ENCODE results near the gene TMX1. TPM values are rescaled to one million over a fixed set of nuclear protein-coding genes. Genes with fewer than 3 reads are reported as not detected.

Gene TMX1
- total and polyA plus RNA-seq, 10 of the 15 experiments (the other 5 are each of a cell fraction or from before 2014, with no cell fraction given): 29.1 to 152 (median 52.0) TPM

DNA sequence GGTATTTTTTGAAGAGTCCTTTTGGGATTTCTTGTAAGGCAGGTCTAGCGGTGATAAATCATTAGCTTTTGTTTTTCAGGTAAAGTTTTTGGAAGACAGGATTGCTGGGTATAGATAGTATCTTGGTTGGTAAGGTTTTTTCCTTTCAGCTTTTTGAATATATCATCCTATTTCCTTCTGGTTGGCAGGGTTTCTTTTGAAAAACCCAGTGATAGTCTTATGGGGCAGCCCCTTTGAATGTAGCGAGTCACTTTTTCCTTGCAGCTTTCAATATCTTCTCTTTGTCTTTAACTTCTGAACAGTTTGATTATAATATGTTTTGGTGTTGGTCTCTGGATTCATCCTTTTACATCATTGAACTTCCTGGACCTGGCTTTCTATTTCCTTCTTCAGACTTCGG, 20.2 kb downstream of the TMX1 start:
- no peaks in the 10 kb centered on the region for H3K27me3 ChIP-seq (replicated peaks in 1 of 2; ENCODE audit: control insufficient read depth in 2 of 2, insufficient read depth in 2 of 2, low read length in 1 of 2)
- H4K20me1 ChIP-seq (ENCODE audit: control insufficient read depth, insufficient read depth): no peaks in the 10 kb centered on the region
- FAIRE-seq (no peak), ATAC-seq (no peak), DNase-seq (ENCODE audit: low read depth, low spot score) (no peak)
- no peak overlapping the region for H3K4me2 ChIP-seq (ENCODE audit: control insufficient read depth, insufficient read depth)
- no TSS peak for BruUV-seq (replicated peaks)
- H2AFZ ChIP-seq (ENCODE audit: control insufficient read depth, low read depth, low read length): no peak overlapping the region
- no peak overlapping the region for H3K4me3 ChIP-seq
- WGBS (ENCODE audit: insufficient coverage, insufficient replicate concordance, low lambda C conversion rate, missing lambda C conversion rate): 98% methylated on average over 3 of the region's 3 CpGs
- no peaks in the 10 kb centered on the region; the same call in 1 of the 2 replicates for H3K79me2 ChIP-seq (ENCODE audit: control insufficient read depth, insufficient read depth, low read length)
- ChIA-PET CTCF (interaction anchor here (1.1 to 1.2 kb wide), 2 partner anchors 102 to 519 kb away, joined by 3 to 4 read pairs; no protein-coding TSS in a partner anchor), POLR2A (no interaction called here), RAD21 (ENCODE audit: unreplicated experiment) (no interaction called here), SMC1A (ENCODE audit: uncharacterized antibody, unreplicated experiment) (no interaction called here)
- H3K36me3 ChIP-seq (ENCODE audit: control insufficient read depth in 2 of 2, insufficient read depth in 2 of 2, low read length in 1 of 2): peaks cover 0 to 14% of the 10 kb centered on the region in 2 experiments; a peak in 2 of 4 replicates
- no peaks in the 10 kb centered on the region for H3K4me1 ChIP-seq (ENCODE audit: control insufficient read depth, insufficient read depth, low read length)
- no peak overlapping the region for H3K27ac ChIP-seq (ENCODE audit: control insufficient read depth, insufficient read depth)
- TF ChIP-seq, protein P1, sequence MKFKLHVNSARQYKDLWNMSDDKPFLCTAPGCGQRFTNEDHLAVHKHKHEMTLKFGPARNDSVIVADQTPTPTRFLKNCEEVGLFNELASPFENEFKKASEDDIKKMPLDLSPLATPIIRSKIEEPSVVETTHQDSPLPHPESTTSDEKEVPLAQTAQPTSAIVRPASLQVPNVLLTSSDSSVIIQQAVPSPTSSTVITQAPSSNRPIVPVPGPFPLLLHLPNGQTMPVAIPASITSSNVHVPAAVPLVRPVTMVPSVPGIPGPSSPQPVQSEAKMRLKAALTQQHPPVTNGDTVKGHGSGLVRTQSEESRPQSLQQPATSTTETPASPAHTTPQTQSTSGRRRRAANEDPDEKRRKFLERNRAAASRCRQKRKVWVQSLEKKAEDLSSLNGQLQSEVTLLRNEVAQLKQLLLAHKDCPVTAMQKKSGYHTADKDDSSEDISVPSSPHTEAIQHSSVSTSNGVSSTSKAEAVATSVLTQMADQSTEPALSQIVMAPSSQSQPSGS (IDR thresholded peaks at IDR 0.05; ENCODE audit: low read length): no peak
- TF ChIP-seq ZNF207 (IDR thresholded peaks at IDR 0.05; ENCODE audit: borderline replicate concordance): no peak
- TF ChIP-seq HDAC2 (IDR thresholded peaks at IDR 0.05): no peak
- no peak for TF ChIP-seq IKZF2 (IDR thresholded peaks at IDR 0.05)
- TF ChIP-seq SMAD1 (IDR thresholded peaks at IDR 0.05; ENCODE audit: low read depth, partially characterized antibody): no peak
- no peak for TF ChIP-seq KDM1A (IDR thresholded peaks at IDR 0.05; ENCODE audit: borderline replicate concordance)
- TF ChIP-seq TAF1 (IDR thresholded peaks at IDR 0.05; ENCODE audit: borderline replicate concordance, low read depth, low read length): no peak
- TF ChIP-seq POU2F2 (IDR thresholded peaks at IDR 0.05; ENCODE audit: borderline replicate concordance, low read depth, low read length): no peak
- no peak for TF ChIP-seq CREB1 (IDR thresholded peaks at IDR 0.05; ENCODE audit: low read depth)
- no peak for TF ChIP-seq E2F4 (IDR thresholded peaks at IDR 0.05; ENCODE audit: low read depth, low read length)
- no peak for TF ChIP-seq HDAC6 (IDR thresholded peaks at IDR 0.05; ENCODE audit: unreplicated experiment)
- TF ChIP-seq STAT3 (IDR thresholded peaks at IDR 0.05; ENCODE audit: low read depth, low read length): no peak
- TF ChIP-seq MXI1 (IDR thresholded peaks at IDR 0.05; ENCODE audit: low read depth, low read length): no peak
- no peak for TF ChIP-seq MEF2B (IDR thresholded peaks at IDR 0.05; ENCODE audit: partially characterized antibody, poor library complexity, severe bottlenecking)
- no peak for TF ChIP-seq USF2 (IDR thresholded peaks at IDR 0.05; ENCODE audit: borderline replicate concordance, low read depth, low read length)
- TF ChIP-seq, protein P2, sequence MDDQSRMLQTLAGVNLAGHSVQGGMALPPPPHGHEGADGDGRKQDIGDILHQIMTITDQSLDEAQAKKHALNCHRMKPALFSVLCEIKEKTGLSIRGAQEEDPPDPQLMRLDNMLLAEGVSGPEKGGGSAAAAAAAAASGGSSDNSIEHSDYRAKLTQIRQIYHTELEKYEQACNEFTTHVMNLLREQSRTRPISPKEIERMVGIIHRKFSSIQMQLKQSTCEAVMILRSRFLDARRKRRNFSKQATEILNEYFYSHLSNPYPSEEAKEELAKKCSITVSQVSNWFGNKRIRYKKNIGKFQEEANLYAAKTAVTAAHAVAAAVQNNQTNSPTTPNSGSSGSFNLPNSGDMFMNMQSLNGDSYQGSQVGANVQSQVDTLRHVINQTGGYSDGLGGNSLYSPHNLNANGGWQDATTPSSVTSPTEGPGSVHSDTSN (IDR thresholded peaks at IDR 0.05; ENCODE audit: insufficient replicate concordance, low read depth, low read length): no peak
- TF ChIP-seq ATF7 (IDR thresholded peaks at IDR 0.05; ENCODE audit: low read depth): no peak
- in situ Hi-C loops (cut with MboI): no loop called here
- no peaks in the 10 kb centered on the region; the same call in 1 of the 3 replicates for H3K9me3 ChIP-seq (replicated peaks; ENCODE audit: control insufficient read depth, insufficient read depth, low read length)
- no peak overlapping the region for H3K9ac ChIP-seq (ENCODE audit: control insufficient read depth, insufficient read depth, low read length)
- intact Hi-C loops (cut with micrococcal nuclease; ENCODE audit: unreplicated experiment): no loop called here
